HepG2 (cell line): ENCODE results near the gene TRAPPC4. TPM values are rescaled to one million over a fixed set of nuclear protein-coding genes. Genes with fewer than 3 reads are reported as not detected.

Experiments
- ATAC-seq: fragments of 200-7000 bp; cut with Tn5 transposase; 3 replicates; pipeline ENCODE4 v1.9.1; 2020; ENCODE audit warnings: mild to moderate bottlenecking, moderate library complexity
- BruUV-seq: library from RNA; stranded (reverse); fragments of 400-500 nt; replicated peaks from 2 replicates; lab custom pipeline; 2021; lab: Mats Ljungman, UMichigan
- CTCF ChIA-PET: fragments of 300-600 bp; formaldehyde crosslinking; extraction: SDS; loops from one replicate; lab custom pipeline; 2021; ENCODE audit warnings: low total read pairs, inconsistent platforms, low intra/inter-chr PET ratio; lab: Yijun Ruan, JAX
- POLR2A ChIA-PET: fragments of 350-600 bp; sonication (Branson Sonifier 250); formaldehyde crosslinking; loops from one replicate; lab custom pipeline; 2020; ENCODE audit warnings: antibody characterized with exemption, inconsistent platforms; lab: Yijun Ruan, JAX
- DNase-seq: peaks from one replicate; pipeline ENCODE4 v3.0.0-alpha.2; 2015; ENCODE audit warnings: low spot score
- FAIRE-seq: peaks from 3 replicates; lab custom pipeline; 2011; peaks lifted over from hg19 to GRCh38; lab: Jason Lieb, UNC
- H2AFZ ChIP-seq: one replicate; pipeline ENCODE4 v1.6.1; 2011; ENCODE audit warnings: low read length, inconsistent platforms
- H3K27ac ChIP-seq: fragments of 300-600 bp; 3 replicates; pipeline ENCODE4 v1.8.0; 2011; ENCODE audit warnings: mixed run types, mild to moderate bottlenecking, mixed read lengths, low read length, inconsistent platforms; ENCODE audit not compliant: insufficient read depth; ENCODE audit errors: extremely low read length
- H3K27me3 ChIP-seq, 2 experiments: fragments of 200-600 bp in 1 of 2; 2 replicates in 1 of 2; 3 replicates in 1 of 2; pipeline versions ENCODE4 v1.6.0 to v1.8.0; 2011; ENCODE audit warnings: low read length in 2 of 2, mild to moderate bottlenecking in 2 of 2, moderate library complexity in 2 of 2, inconsistent platforms in 1 of 2; ENCODE audit not compliant: insufficient read depth in 2 of 2, control insufficient read depth in 1 of 2
- H3K36me3 ChIP-seq, 2 experiments: fragments of 200-600 bp in 1 of 2; replicated peaks in 1 of 2; 2 replicates in 1 of 2; 3 replicates in 1 of 2; pipeline versions ENCODE4 v1.5.1 to v1.8.0; 2011; ENCODE audit warnings: low read length in 2 of 2, inconsistent platforms in 1 of 2; ENCODE audit not compliant: insufficient read depth in 2 of 2, control insufficient read depth in 1 of 2
- H3K4me1 ChIP-seq: 2 replicates; pipeline ENCODE4 v1.5.1; 2012; ENCODE audit warnings: low read length, inconsistent platforms; ENCODE audit not compliant: insufficient read depth
- H3K4me2 ChIP-seq: 2 replicates; pipeline ENCODE4 v1.6.0; 2011; ENCODE audit warnings: low read depth, low read length, inconsistent platforms
- H3K4me3 ChIP-seq, 3 experiments: fragments of 200-600 bp in 1 of 3; sonication (generic), shearing (Covaris generic) in 1 of 3; replicated peaks in 1 of 3; 2 replicates each; pipeline ENCODE4 v1.5.1; 2011 to 2016; ENCODE audit warnings: low read length in 3 of 3, inconsistent platforms in 2 of 3, low read depth in 2 of 3, mild to moderate bottlenecking in 2 of 3, control low read depth in 1 of 3, mixed read lengths in 1 of 3; ENCODE audit not compliant: insufficient read depth in 1 of 3
- H3K79me2 ChIP-seq: one replicate; pipeline ENCODE4 v1.6.1; 2011; ENCODE audit warnings: low read length, inconsistent platforms; ENCODE audit not compliant: insufficient read depth
- H3K9ac ChIP-seq: 2 replicates; pipeline ENCODE4 v1.6.0; 2011; ENCODE audit warnings: mild to moderate bottlenecking, low read depth, low read length, inconsistent platforms; ENCODE audit not compliant: insufficient read depth
- H3K9me3 ChIP-seq: 2 replicates; pipeline ENCODE4 v1.5.1; 2012; ENCODE audit warnings: mild to moderate bottlenecking, low read length
- H4K20me1 ChIP-seq: 2 replicates; pipeline ENCODE4 v1.6.0; 2011; ENCODE audit warnings: inconsistent platforms, mild to moderate bottlenecking, low read length, moderate library complexity; ENCODE audit not compliant: insufficient read depth
- ETV5 ChIP-seq: IDR thresholded peaks from 2 replicates; pipeline ENCODE4 v1.6.1; 2018; ENCODE audit warnings: missing biosample characterization, missing genetic modification reagents, inconsistent platforms, borderline replicate concordance
- FLYWCH1 ChIP-seq: sonication (generic); formaldehyde crosslinking; IDR thresholded peaks from 2 replicates; pipeline ENCODE4 v1.8.1; 2023; ENCODE audit warnings: mild to moderate bottlenecking, missing genetic modification reagents
- FOXP1 ChIP-seq, 2 experiments: fragments of 450-650 bp in 1 of 2; IDR thresholded peaks; 2 replicates each; pipeline ENCODE4 v1.6.1; 2017 to 2018; ENCODE audit warnings: antibody characterized with exemption in 1 of 2
- GABPB1 ChIP-seq: IDR thresholded peaks from 2 replicates; pipeline ENCODE4 v1.6.1; 2016; ENCODE audit warnings: mild to moderate bottlenecking, missing genetic modification reagents, moderate library complexity, missing compliant biosample characterization
- HHEX ChIP-seq: IDR thresholded peaks from 2 replicates; pipeline ENCODE4 v1.6.1; 2016; ENCODE audit warnings: control low read depth
- HNRNPH1 ChIP-seq: fragments of 200-400 bp; formaldehyde crosslinking; optimal IDR thresholded peaks from 2 replicates; pipeline ENCODE3; 2017; ENCODE audit warnings: mild to moderate bottlenecking, low read depth, low read length
- KDM1A ChIP-seq: IDR thresholded peaks from 2 replicates; pipeline ENCODE4 v1.6.1; 2016; ENCODE audit warnings: missing compliant biosample characterization
- MED13 ChIP-seq: sonication (generic); formaldehyde crosslinking; IDR thresholded peaks from 2 replicates; pipeline ENCODE4 v1.5.0; 2020; ENCODE audit warnings: missing genetic modification reagents
- MTA3 ChIP-seq: sonication (generic); formaldehyde crosslinking; IDR thresholded peaks from 2 replicates; pipeline ENCODE4 v1.4.0; 2020; ENCODE audit warnings: missing genetic modification reagents
- NBN ChIP-seq: fragments of 450-650 bp; conservative IDR thresholded peaks from 2 replicates; pipeline ENCODE4 v1.6.1; 2017
- POLR2AphosphoS2 ChIP-seq: IDR thresholded peaks from 2 replicates; pipeline ENCODE4 v1.6.1; 2011; ENCODE audit warnings: low read depth, low read length, improper control_type of control experiment
- RARG ChIP-seq: sonication (generic); formaldehyde crosslinking; IDR thresholded peaks from 2 replicates; pipeline ENCODE4 v1.4.0; 2020; ENCODE audit warnings: low read depth, mild to moderate bottlenecking, missing genetic modification reagents
- SOX5 ChIP-seq: IDR thresholded peaks from 2 replicates; pipeline ENCODE4 v1.6.1; 2016; ENCODE audit warnings: borderline replicate concordance
- ZBTB25 ChIP-seq: IDR thresholded peaks from 2 replicates; pipeline ENCODE4 v1.6.1; 2018; ENCODE audit warnings: missing genetic modification reagents
- ZBTB7A ChIP-seq: sonication (generic); formaldehyde crosslinking; IDR thresholded peaks from 2 replicates; pipeline ENCODE4 v1.8.0; 2022; ENCODE audit warnings: mild to moderate bottlenecking, missing genetic modification reagents
- ZNF24 ChIP-seq: fragments of 450-650 bp; IDR thresholded peaks from 2 replicates; pipeline ENCODE4 v1.6.1; 2017; ENCODE audit warnings: antibody characterized with exemption, mild to moderate bottlenecking
- ZNF567 ChIP-seq: sonication (generic); formaldehyde crosslinking; IDR thresholded peaks from 2 replicates; pipeline ENCODE4 v1.8.1; 2023; ENCODE audit warnings: mild to moderate bottlenecking, missing genetic modification reagents, borderline replicate concordance
- WGBS: methylation state at CpG from one replicate; pipeline ENCODE4 v1.1.6; 2017; ENCODE audit warnings: low lambda C conversion rate; 5-methylcytosine and 5-hydroxymethylcytosine counted together
- in situ Hi-C: cut with HindIII; loops from 2 replicates; pipeline ENCODE4 v1.10.0; 2017; ENCODE audit warnings: low pct_unique_long_range_greater_than_20kb; ENCODE audit not compliant: extremely low pct_ligation_motif_present
- intact Hi-C: fragments of 100-400 bp; cut with micrococcal nuclease; formaldehyde crosslinking; loops from one replicate; pipeline ENCODE4 v1.10.0; 2022; ENCODE audit not compliant: unreplicated experiment
- polyA plus RNA-seq, 8 experiments: library from polyadenylated mRNA; depleted of rRNA in 3 of 8; stranded (reverse) in 7 of 8; unstranded in 1 of 8; fragments of >200 nt; fragmentation: Illumina TruSeq in 4 of 8; extraction: Trizol in 4 of 8; gene quantifications; 2 replicates each; pipeline versions ENCODE4 v1.2.1 to v1.2.3, GENCODE V29; 2011 to 2016; ENCODE audit warnings: low read depth in 4 of 8, missing spikeins in 1 of 8, mixed read lengths in 1 of 8; ENCODE audit not compliant: insufficient read depth in 1 of 8
- total RNA-seq, 5 experiments: library from RNA; depleted of rRNA; stranded (reverse); fragments of >200 nt; fragmentation: Illumina TruSeq; extraction: Trizol; gene quantifications; 2 replicates each; pipeline ENCODE4 v1.2.3, GENCODE V29; 2016; ENCODE audit warnings: low read depth in 1 of 5
- TF ChIP-seq, protein P1 (sequence below): sonication (generic); formaldehyde crosslinking; IDR thresholded peaks from 2 replicates; pipeline ENCODE4 v1.5.1; 2020; ENCODE audit warnings: missing genetic modification reagents, mild to moderate bottlenecking, borderline replicate concordance
- TF ChIP-seq, protein P2 (sequence below): conservative IDR thresholded peaks from 2 replicates; pipeline ENCODE4 v1.6.1; 2018; ENCODE audit warnings: missing genetic modification reagents
- TF ChIP-seq, protein P3 (sequence below): sonication (generic); formaldehyde crosslinking; IDR thresholded peaks from 2 replicates; pipeline ENCODE4 v1.4.0; 2020; ENCODE audit warnings: mild to moderate bottlenecking, low read depth, missing genetic modification reagents

The TRAPPC4 gene
- total and polyA plus RNA-seq, 2 of the 13 experiments (the other 11 are each of a cell fraction or from before 2014, with no cell fraction given) = 97.4 to 140 TPM

GRCh38 chr11:119067371-119068222, 49.0 kb downstream of the TRAPPC4 start, which contains the start of gene VPS11:
VPS11 (plus strand) TSS chr11:119067818; CDS start chr11:119067824, 6 bp downstream.
- Histone ChIP-seq H3K27ac (peak within 1 kb of the TSS; percentile 83), H3K27me3 (no peaks in the 10 kb centered on the region; a peak in 1 of 5 replicates), H3K9me3 (no peaks in the 10 kb centered on the region), H3K4me1 (peaks cover 25% of the 10 kb centered on the region), H3K4me3 (peak within 1 kb of the TSS; percentile 97 to 98 (median 97)), H3K9ac (peak within 1 kb of the TSS; percentile 95), H2AFZ (peak within 1 kb of the TSS; percentile 92), H3K4me2 (peak within 1 kb of the TSS; percentile 98), H3K36me3 (peaks cover 9 to 26% of the 10 kb centered on the region in 2 experiments; a peak in 4 of 5 replicates), H4K20me1 (no peaks in the 10 kb centered on the region), H3K79me2 (peaks cover 16% of the 10 kb centered on the region)
- intact Hi-C loops (loop anchor here (1.0 kb wide), 1 partner anchor 10 kb away; the partner anchor contains the start of gene HYOU1), in situ Hi-C loops (no loop called here)
- DNase-seq (peak; percentile 92), ATAC-seq (peak; percentile 98), FAIRE-seq (peak; percentile 82)
- CTCF ChIA-PET = interaction anchor here (0.7 kb wide), 1 partner anchor 28 kb away, joined by 3 read pairs; a partner anchor contains a TSS
- POLR2A ChIA-PET = interaction anchor here (0.6 to 3.4 kb wide), 31 partner anchors 10 to 855 kb away, joined by 3 to 90 read pairs (median 6); partner anchors contain the start of genes C2CD2L, CBL, DDX6 and DPAGT1
- no TSS peak for BruUV-seq
- WGBS = 1% methylated on average over 41 of the region's 49 CpGs
- TF ChIP-seq NBN = no peak
- no peak for TF ChIP-seq KDM1A (CRISPR knock-in tag)
- no peak for TF ChIP-seq POLR2AphosphoS2
- TF ChIP-seq RARG (CRISPR knock-in tag) = no peak
- no peak for TF ChIP-seq MTA3 (CRISPR knock-in tag)
- TF ChIP-seq ZNF24 = no peak
- TF ChIP-seq, protein P1, sequence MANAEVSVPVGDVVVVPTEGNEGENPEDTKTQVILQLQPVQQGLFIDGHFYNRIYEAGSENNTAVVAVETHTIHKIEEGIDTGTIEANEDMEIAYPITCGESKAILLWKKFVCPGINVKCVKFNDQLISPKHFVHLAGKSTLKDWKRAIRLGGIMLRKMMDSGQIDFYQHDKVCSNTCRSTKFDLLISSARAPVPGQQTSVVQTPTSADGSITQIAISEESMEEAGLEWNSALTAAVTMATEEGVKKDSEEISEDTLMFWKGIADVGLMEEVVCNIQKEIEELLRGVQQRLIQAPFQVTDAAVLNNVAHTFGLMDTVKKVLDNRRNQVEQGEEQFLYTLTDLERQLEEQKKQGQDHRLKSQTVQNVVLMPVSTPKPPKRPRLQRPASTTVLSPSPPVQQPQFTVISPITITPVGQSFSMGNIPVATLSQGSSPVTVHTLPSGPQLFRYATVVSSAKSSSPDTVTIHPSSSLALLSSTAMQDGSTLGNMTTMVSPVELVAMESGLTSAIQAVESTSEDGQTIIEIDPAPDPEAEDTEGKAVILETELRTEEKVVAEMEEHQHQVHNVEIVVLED (CRISPR knock-in tag) = peak; percentile 71; the same call in 1 of the 2 replicates
- no peak for TF ChIP-seq HHEX
- TF ChIP-seq FLYWCH1 = no peak
- peak; percentile 78 for TF ChIP-seq ETV5
- TF ChIP-seq MED13 (CRISPR knock-in tag) = no peak
- TF ChIP-seq HNRNPH1 = no peak
- TF ChIP-seq, protein P2, sequence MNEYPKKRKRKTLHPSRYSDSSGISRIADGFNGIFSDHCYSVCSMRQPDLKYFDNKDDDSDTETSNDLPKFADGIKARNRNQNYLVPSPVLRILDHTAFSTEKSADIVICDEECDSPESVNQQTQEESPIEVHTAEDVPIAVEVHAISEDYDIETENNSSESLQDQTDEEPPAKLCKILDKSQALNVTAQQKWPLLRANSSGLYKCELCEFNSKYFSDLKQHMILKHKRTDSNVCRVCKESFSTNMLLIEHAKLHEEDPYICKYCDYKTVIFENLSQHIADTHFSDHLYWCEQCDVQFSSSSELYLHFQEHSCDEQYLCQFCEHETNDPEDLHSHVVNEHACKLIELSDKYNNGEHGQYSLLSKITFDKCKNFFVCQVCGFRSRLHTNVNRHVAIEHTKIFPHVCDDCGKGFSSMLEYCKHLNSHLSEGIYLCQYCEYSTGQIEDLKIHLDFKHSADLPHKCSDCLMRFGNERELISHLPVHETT (CRISPR knock-in tag) = peak; percentile 74; the same call in 1 of the 2 replicates
- TF ChIP-seq FOXP1 (IDR thresholded peaks at IDR 0.05) = no peak
- no peak for TF ChIP-seq FOXP1 (CRISPR knock-in tag; IDR thresholded peaks at IDR 0.05)
- TF ChIP-seq ZBTB7A (CRISPR knock-in tag) = 0 out of 2 replicates have a peak, but pooled peaks have one; percentile 18
- TF ChIP-seq SOX5 (CRISPR knock-in tag) = peak; percentile 48; the same call in 1 of the 2 replicates
- TF ChIP-seq ZNF567 (CRISPR knock-in tag) = 0 out of 2 replicates have a peak, but pooled peaks have one; percentile 54
- TF ChIP-seq, protein P3, sequence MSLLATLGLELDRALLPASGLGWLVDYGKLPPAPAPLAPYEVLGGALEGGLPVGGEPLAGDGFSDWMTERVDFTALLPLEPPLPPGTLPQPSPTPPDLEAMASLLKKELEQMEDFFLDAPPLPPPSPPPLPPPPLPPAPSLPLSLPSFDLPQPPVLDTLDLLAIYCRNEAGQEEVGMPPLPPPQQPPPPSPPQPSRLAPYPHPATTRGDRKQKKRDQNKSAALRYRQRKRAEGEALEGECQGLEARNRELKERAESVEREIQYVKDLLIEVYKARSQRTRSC (CRISPR knock-in tag) = no peak
- peak; percentile 92 for TF ChIP-seq ZBTB25 (CRISPR knock-in tag)
- peak; percentile 97 for TF ChIP-seq GABPB1 (CRISPR knock-in tag)
